ENCODE measurements around the gene SMPD3. TPM values are rescaled to one million over a fixed set of nuclear protein-coding genes. Genes with fewer than 3 reads are reported as not detected.
A peak's percentile ranks its signal among the peaks of the same experiment; 100 is the strongest.

SMPD3 gene
- total and polyA plus RNA-seq, 12 donors, result 0.03 to 1.2 (median 0.22) TPM; not detected in 1

GRCh38 chr16:68382296-68382718 lies 66.0 kb downstream of the SMPD3 start:
- no peaks in the 10 kb centered on the region for H3K9me3 ChIP-seq
- WGBS, 2 donors, result 81 to 87% methylated on average over 5 of the region's 5 CpGs

GRCh38 chr16:68381363-68381724 lies 67.0 kb downstream of the SMPD3 start:
- no peak overlapping the region for H3K27ac ChIP-seq
- no peak for TF ChIP-seq CTCF (IDR thresholded peaks at IDR 0.05)
- ATAC-seq (no peak), DNase-seq (no peak)
- no peaks in the 10 kb centered on the region for H3K9me3 ChIP-seq
- peaks cover 0 to 11% (median 0%) of the 10 kb centered on the region in 7 donors for H3K27me3 ChIP-seq
- no peaks in the 10 kb centered on the region for H3K36me3 ChIP-seq
- intact Hi-C loops (cut with DNase I), result no loop called here
- no peak overlapping the region for H3K4me3 ChIP-seq
- WGBS, 2 donors, result 84% methylated on average over 7 of the region's 7 CpGs
- H3K4me1 ChIP-seq, result no peaks in the 10 kb centered on the region

More at GRCh38 chr16:68382296-68382718, 66.0 kb downstream of the SMPD3 start:
- H3K4me3 ChIP-seq, result no peak overlapping the region
- peak in 2 of 9 donors; percentile 24 to 25 for TF ChIP-seq CTCF (IDR thresholded peaks at IDR 0.05)
- no peak overlapping the region for H3K27ac ChIP-seq
- H3K27me3 ChIP-seq, result peaks cover 0 to 12% (median 0%) of the 10 kb centered on the region in 7 donors
- no peaks in the 10 kb centered on the region for H3K36me3 ChIP-seq
- intact Hi-C loops (cut with DNase I), result no loop called here
- DNase-seq (no peak), ATAC-seq (no peak)
- H3K4me1 ChIP-seq, result no peaks in the 10 kb centered on the region

- H3K4me3 ChIP-seq, result no peak overlapping the region
- intact Hi-C loops (cut with DNase I), result no loop called here
- H3K36me3 ChIP-seq, result no peaks in the 10 kb centered on the region
- H3K9me3 ChIP-seq, result no peaks in the 10 kb centered on the region
- H3K4me1 ChIP-seq, result no peaks in the 10 kb centered on the region
- no peak for TF ChIP-seq CTCF (IDR thresholded peaks at IDR 0.05)
- no peak for ATAC-seq
- no peak for DNase-seq
- H3K27ac ChIP-seq, result no peak overlapping the region
- H3K27me3 ChIP-seq, result peaks cover 0 to 7% (median 0%) of the 10 kb centered on the region in 7 donors
- WGBS, 2 donors, result 85 to 88% methylated on average over 10 of the region's 10 CpGs
These were observed 67.5 kb downstream of the SMPD3 start for GRCh38 chr16:68380676-68381362.

- Histone ChIP-seq H3K36me3 (no peaks in the 10 kb centered on the region), H3K4me3 (no peak overlapping the region), H3K27ac (no peak overlapping the region), H3K27me3 (peaks cover 0 to 2% (median 0%) of the 10 kb centered on the region in 7 donors), H3K4me1 (no peaks in the 10 kb centered on the region), H3K9me3 (no peaks in the 10 kb centered on the region)
- intact Hi-C loops (cut with DNase I), result no loop called here
- DNase-seq, result no peak
- no peak for ATAC-seq
- WGBS, 2 donors, result 91 to 96% methylated on average over 5 of the region's 5 CpGs
- no peak for TF ChIP-seq CTCF (IDR thresholded peaks at IDR 0.05)
These were observed 68.0 kb downstream of the SMPD3 start for GRCh38 chr16:68380348-68380670.
